Measurements from ENCODE around the gene MBLAC1.
A peak's percentile ranks its signal among the peaks of the same experiment; 100 is the strongest.
"Not testable (repeated sequence)": the region's sequence is repeated elsewhere in the genome, so short reads cannot be mapped to it uniquely, and the experiment has no call there.

The MBLAC1 gene

GRCh38 chr7:100124301-100125230, 2.2 kb upstream of the MBLAC1 start:
- no peak for DNase-seq

GRCh38 chr7:100126239-100126930, 382 bp upstream of the MBLAC1 start:
- no peak for DNase-seq

- DNase-seq: no peak
Observed at GRCh38 chr7:100127866-100128636, 1.3 kb downstream of the MBLAC1 start.

GRCh38 chr7:100128637-100128963, 1.8 kb downstream of the MBLAC1 start:
- DNase-seq: no peak

GRCh38 chr7:100130220-100130607, 3.4 kb downstream of the MBLAC1 start:
- not testable (repeated sequence) for DNase-seq

GRCh38 chr7:100130608-100131453, 4.1 kb downstream of the MBLAC1 start:
- peak; percentile 81 for DNase-seq

GRCh38 chr7:100132126-100132525, 5.4 kb downstream of the MBLAC1 start:
- no peak for DNase-seq

- DNase-seq: peak; percentile 71
Observed at GRCh38 chr7:100132697-100133151, 6.0 kb downstream of the MBLAC1 start.

- DNase-seq: no peak
Observed at GRCh38 chr7:100137851-100138760, 11.3 kb downstream of the MBLAC1 start.

GRCh38 chr7:100141555-100141949, 14.8 kb downstream of the MBLAC1 start:
- no peak for DNase-seq

GRCh38 chr7:100142461-100142860, 15.7 kb downstream of the MBLAC1 start:
- DNase-seq: no peak

- DNase-seq: not testable (repeated sequence)
Observed at GRCh38 chr7:100146350-100146749, 19.6 kb downstream of the MBLAC1 start.

- DNase-seq: no peak
Observed at GRCh38 chr7:100147278-100147677, 20.5 kb downstream of the MBLAC1 start.

- DNase-seq: no peak
Observed at GRCh38 chr7:100148225-100148558, 21.4 kb downstream of the MBLAC1 start.

- DNase-seq: peak; percentile 100
Observed at GRCh38 chr7:100148559-100149328, 22.0 kb downstream of the MBLAC1 start, which contains the start of gene LAMTOR4. LAMTOR4 (plus strand) TSS chr7:100148918; CDS start chr7:100148973, 55 bp downstream.

- no peak for DNase-seq
Observed at GRCh38 chr7:100152404-100152803, 25.6 kb downstream of the MBLAC1 start.

GRCh38 chr7:100152937-100153666, 26.3 kb downstream of the MBLAC1 start:
- no peak for DNase-seq

GRCh38 chr7:100153708-100154535, 27.2 kb downstream of the MBLAC1 start:
- DNase-seq: no peak
